Left ventricle myocardium inferior (tissue), 1 donor: ENCODE data around the gene SNRPD2. TPM values are rescaled to one million over a fixed set of nuclear protein-coding genes. Genes with fewer than 3 reads are reported as not detected.

ENCODE experiments used
- DNase-seq: peaks from one replicate; pipeline ENCODE4 v3.0.0-alpha.2; 2020
- H3K27ac ChIP-seq: fragments of 200-600 bp; replicated peaks from 2 replicates; pipeline ENCODE4 v1.8.0; 2021
- H3K27me3 ChIP-seq: fragments of 200-600 bp; 2 replicates; pipeline ENCODE4 v1.8.0; 2021; ENCODE audit warnings: low read depth
- H3K36me3 ChIP-seq: fragments of 200-600 bp; 2 replicates; pipeline ENCODE4 v1.8.0; 2021
- H3K4me1 ChIP-seq: fragments of 200-600 bp; 2 replicates; pipeline ENCODE4 v1.8.0; 2021
- H3K4me3 ChIP-seq: fragments of 200-600 bp; 2 replicates; pipeline ENCODE4 v1.8.0; 2021; ENCODE audit warnings: mild to moderate bottlenecking, moderate library complexity
- H3K9me3 ChIP-seq: fragments of 200-600 bp; replicated peaks from 2 replicates; pipeline ENCODE4 v1.8.0; 2021
- intact Hi-C: fragments of 100-400 bp; cut with micrococcal nuclease; formaldehyde crosslinking; loops from one replicate; pipeline ENCODE4 v1.11.0; 2022
- total RNA-seq: library from RNA; stranded (reverse); fragmentation: NEBNext Ultra II Directional; extraction: Animal tissue kit (Norgen Biotek cat#: 25700); gene quantifications from one replicate; pipeline ENCODE4 v1.2.1, GENCODE V29; 2021
- TF ChIP-seq, protein P1 (sequence below): fragments of 200-600 bp; IDR thresholded peaks from 2 replicates; pipeline ENCODE4 v1.8.0; 2021; ENCODE audit warnings: antibody characterized with exemption, mild to moderate bottlenecking, borderline replicate concordance
- donor health status: DM: no; HTN: yes; CAD: no; lungs with severe emphysema.

Gene SNRPD2
- total RNA-seq, 1 donor from 2014 or later = 249 TPM

GRCh38 chr19:45705710-45706415 lies 14.1 kb upstream of the SNRPD2 start:
- TF ChIP-seq, protein P1, sequence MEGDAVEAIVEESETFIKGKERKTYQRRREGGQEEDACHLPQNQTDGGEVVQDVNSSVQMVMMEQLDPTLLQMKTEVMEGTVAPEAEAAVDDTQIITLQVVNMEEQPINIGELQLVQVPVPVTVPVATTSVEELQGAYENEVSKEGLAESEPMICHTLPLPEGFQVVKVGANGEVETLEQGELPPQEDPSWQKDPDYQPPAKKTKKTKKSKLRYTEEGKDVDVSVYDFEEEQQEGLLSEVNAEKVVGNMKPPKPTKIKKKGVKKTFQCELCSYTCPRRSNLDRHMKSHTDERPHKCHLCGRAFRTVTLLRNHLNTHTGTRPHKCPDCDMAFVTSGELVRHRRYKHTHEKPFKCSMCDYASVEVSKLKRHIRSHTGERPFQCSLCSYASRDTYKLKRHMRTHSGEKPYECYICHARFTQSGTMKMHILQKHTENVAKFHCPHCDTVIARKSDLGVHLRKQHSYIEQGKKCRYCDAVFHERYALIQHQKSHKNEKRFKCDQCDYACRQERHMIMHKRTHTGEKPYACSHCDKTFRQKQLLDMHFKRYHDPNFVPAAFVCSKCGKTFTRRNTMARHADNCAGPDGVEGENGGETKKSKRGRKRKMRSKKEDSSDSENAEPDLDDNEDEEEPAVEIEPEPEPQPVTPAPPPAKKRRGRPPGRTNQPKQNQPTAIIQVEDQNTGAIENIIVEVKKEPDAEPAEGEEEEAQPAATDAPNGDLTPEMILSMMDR = no peak
- H3K27me3 ChIP-seq = no peaks in the 10 kb centered on the region
- H3K36me3 ChIP-seq = peaks cover 3% of the 10 kb centered on the region
- no peak for DNase-seq
- no peak overlapping the region for H3K27ac ChIP-seq
- no peaks in the 10 kb centered on the region for H3K9me3 ChIP-seq
- no peaks in the 10 kb centered on the region for H3K4me1 ChIP-seq
- H3K4me3 ChIP-seq = no peak overlapping the region
- intact Hi-C loops = no loop called here

DNA sequence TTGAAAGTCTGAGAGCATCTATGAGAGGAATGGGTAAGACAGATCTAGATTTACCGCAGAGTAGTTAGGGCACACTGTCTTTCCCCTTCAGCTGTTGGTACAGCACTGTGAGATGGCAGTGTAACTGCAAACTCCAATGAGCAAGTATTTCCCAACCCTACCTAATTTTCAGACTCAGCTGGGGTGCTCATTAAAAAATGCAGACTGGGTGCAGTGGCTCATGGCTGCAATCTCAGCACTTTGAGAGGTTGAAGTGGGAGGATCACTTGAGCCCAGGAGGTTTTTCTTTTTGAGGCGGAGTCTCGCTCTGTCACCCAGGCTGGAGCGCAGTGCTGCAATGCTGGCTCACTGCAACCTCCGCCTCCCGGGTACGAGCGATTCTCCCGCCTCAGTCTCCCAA lies 13.4 kb upstream of the SNRPD2 start:
- TF ChIP-seq, protein P1 = no peak
- H3K36me3 ChIP-seq = peaks cover 3% of the 10 kb centered on the region
- intact Hi-C loops = no loop called here

GRCh38 chr19:45701676-45702075 lies 9.9 kb upstream of the SNRPD2 start:
- intact Hi-C loops = no loop called here
- H3K27me3 ChIP-seq = no peaks in the 10 kb centered on the region
- no peak overlapping the region for H3K27ac ChIP-seq
- no peaks in the 10 kb centered on the region for H3K4me1 ChIP-seq
- TF ChIP-seq, protein P1 = no peak
- no peak overlapping the region for H3K4me3 ChIP-seq
- H3K9me3 ChIP-seq = no peaks in the 10 kb centered on the region
- no peak for DNase-seq
- peaks cover 3% of the 10 kb centered on the region for H3K36me3 ChIP-seq

More for the DNA sequence above, 13.4 kb upstream of the SNRPD2 start:
- Histone ChIP-seq H3K9me3 (no peaks in the 10 kb centered on the region), H3K27ac (no peak overlapping the region), H3K4me3 (no peak overlapping the region), H3K4me1 (no peaks in the 10 kb centered on the region), H3K27me3 (no peaks in the 10 kb centered on the region)
- DNase-seq = no peak

- TF ChIP-seq, protein P1 = peak; percentile 93
- Histone ChIP-seq H3K27me3 (no peaks in the 10 kb centered on the region), H3K27ac (peak overlapping the region; percentile 83), H3K36me3 (peaks cover 7% of the 10 kb centered on the region), H3K4me3 (peak overlapping the region; percentile 73), H3K4me1 (peaks cover 28% of the 10 kb centered on the region), H3K9me3 (no peaks in the 10 kb centered on the region)
- intact Hi-C loops = no loop called here
- DNase-seq = peak; percentile 79
Observed at GRCh38 chr19:45693106-45693788, 1.5 kb upstream of the SNRPD2 start.

DNA sequence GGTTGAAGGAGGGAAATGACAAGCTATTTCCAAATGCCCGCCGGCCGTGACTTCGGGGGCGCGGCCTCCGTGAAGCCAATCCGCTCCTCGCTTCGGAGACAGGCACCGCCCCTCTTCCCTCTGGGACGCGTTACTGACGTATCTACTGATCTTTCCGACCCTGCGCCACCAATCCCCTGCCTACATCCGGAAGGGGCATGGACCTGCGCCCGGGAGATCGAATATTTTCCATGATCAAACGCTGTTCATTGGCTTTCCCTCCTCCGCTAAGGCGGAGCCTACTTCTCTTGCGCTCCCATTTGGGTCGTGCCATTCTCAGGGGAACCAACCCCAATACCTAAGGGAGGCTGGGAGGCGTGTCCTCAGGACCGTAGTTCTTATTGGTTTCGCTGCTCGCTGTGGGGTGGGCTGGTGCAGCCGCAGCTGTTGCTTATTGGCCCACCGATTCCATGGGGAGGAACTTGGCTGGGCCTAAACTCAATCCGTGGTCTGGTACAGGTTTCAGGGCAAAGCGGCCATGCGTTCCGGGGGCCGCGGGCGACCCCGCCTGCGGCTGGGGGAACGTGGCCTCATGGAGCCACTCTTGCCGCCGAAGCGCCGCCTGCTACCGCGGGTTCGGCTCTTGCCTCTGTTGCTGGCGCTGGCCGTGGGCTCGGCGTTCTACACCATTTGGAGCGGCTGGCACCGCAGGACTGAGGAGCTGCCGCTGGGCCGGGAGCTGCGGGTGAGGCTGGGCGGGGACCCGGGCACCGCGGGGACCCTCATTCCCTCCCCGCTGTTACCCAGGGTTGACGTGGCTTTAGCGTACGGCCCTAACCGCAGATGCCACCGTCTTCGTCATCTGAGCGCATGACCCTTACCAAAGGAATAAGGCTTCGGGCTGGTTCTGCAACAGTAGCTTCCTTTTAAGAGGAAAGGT lies 693 bp upstream of the SNRPD2 start, which contains the start of gene QPCTL:
TSS of gene QPCTL (plus strand) at position 480 of the 919 bp plus-strand sequence. CDS start at position 518, 38 bp downstream.
- H3K36me3 ChIP-seq = peaks cover 15% of the 10 kb centered on the region
- peak within 1 kb of the TSS; percentile 83 for H3K27ac ChIP-seq
- TF ChIP-seq, protein P1 = no peak
- peaks cover 28% of the 10 kb centered on the region for H3K4me1 ChIP-seq
- DNase-seq = peak; percentile 95
- H3K27me3 ChIP-seq = no peaks in the 10 kb centered on the region
- H3K4me3 ChIP-seq = peak within 1 kb of the TSS; percentile 73
- H3K9me3 ChIP-seq = no peaks in the 10 kb centered on the region
- intact Hi-C loops = no loop called here
